Vagina (tissue), 2 donors: ENCODE measurements around the gene SKA2. TPM values are rescaled to one million over a fixed set of nuclear protein-coding genes. Genes with fewer than 3 reads are reported as not detected.
A peak's percentile ranks its signal among the peaks of the same experiment; 100 is the strongest.

Experiments used
- DNase-seq, 2 donors: peaks; one replicate each; pipeline ENCODE4 v3.0.0-alpha.2; 2017; ENCODE audit errors: extremely low spot score in 2 of 2
- H3K27ac ChIP-seq: fragments of 200-600 bp; sonication (generic); one replicate; pipeline ENCODE4 v1.5.1; 2019
- H3K27me3 ChIP-seq: fragments of 200-600 bp; sonication (generic); one replicate; pipeline ENCODE4 v1.5.1; 2019
- H3K36me3 ChIP-seq, 2 donors: fragments of 200-600 bp; sonication (generic); one replicate each; pipeline ENCODE4 v1.5.1; 2017 to 2019
- H3K4me1 ChIP-seq: fragments of 200-600 bp; sonication (generic); one replicate; pipeline ENCODE4 v1.5.1; 2019
- H3K4me3 ChIP-seq, 2 donors: fragments of 200-600 bp; sonication (generic); 1 replicate in 1 of 2; 2 replicates in 1 of 2; pipeline ENCODE4 v1.5.1; 2016 to 2019
- H3K9me3 ChIP-seq: fragments of 200-600 bp; sonication (generic); one replicate; pipeline ENCODE4 v1.5.1; 2019
- POLR2A ChIP-seq, 2 donors: fragments of 450-650 bp; IDR thresholded peaks; one replicate each; pipeline ENCODE4 v1.6.1; 2017; ENCODE audit warnings: antibody characterized with exemption in 2 of 2, mild to moderate bottlenecking in 2 of 2, moderate library complexity in 2 of 2
- POLR2AphosphoS5 ChIP-seq, 2 donors: sonication (generic); formaldehyde crosslinking; IDR thresholded peaks; one replicate each; pipeline ENCODE4 v1.9.0; 2017; ENCODE audit warnings: antibody characterized with exemption in 2 of 2, mild to moderate bottlenecking in 2 of 2, low read depth in 1 of 2; ENCODE audit not compliant: insufficient read depth in 1 of 2
- intact Hi-C: fragments of 100-400 bp; cut with DNase I; formaldehyde crosslinking; loops from one replicate; pipeline ENCODE4 v1.15.1; 2023
- total RNA-seq: library from RNA; depleted of rRNA; stranded (reverse); fragments of >200 nt; gene quantifications from one replicate; pipeline ENCODE4 v1.2.3, GENCODE V29; 2016
- TF ChIP-seq, protein P1 (sequence below), 3 experiments: fragments of 450-650 bp in 2 of 3; fragments of 200-600 bp in 1 of 3; sonication (generic) in 1 of 3; IDR thresholded peaks; one replicate each; pipeline ENCODE4 v1.5.1; 2017 to 2019; ENCODE audit warnings: antibody characterized with exemption in 3 of 3, mild to moderate bottlenecking in 2 of 3, moderate library complexity in 2 of 3

SKA2 gene
- total RNA-seq, 1 donor from 2014 or later: 143 TPM

DNA sequence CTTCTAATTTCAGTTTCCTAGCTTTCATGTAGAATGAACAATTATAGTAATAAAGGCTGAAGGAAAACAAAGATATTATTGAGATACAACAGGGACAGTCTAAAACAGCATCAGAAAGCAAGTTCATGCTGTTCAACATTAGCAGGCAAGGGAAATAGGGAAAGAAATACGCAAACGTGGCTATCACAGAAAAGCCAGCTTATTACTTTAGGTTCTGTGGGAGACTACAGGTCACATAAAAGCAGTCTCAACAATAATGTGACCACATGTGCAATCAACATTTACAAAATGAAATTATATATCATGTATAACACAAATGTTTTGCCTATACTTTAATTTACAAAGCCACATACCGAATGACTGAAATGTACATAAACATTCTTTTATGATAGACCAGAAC lies 43.4 kb downstream of the SKA2 start:
- TF ChIP-seq POLR2AphosphoS5 (IDR thresholded peaks at IDR 0.05; ENCODE audit: insufficient read depth in 1 of 2, low read depth in 1 of 2) (no peak), POLR2A (IDR thresholded peaks at IDR 0.05) (no peak)
- TF ChIP-seq, protein P1, sequence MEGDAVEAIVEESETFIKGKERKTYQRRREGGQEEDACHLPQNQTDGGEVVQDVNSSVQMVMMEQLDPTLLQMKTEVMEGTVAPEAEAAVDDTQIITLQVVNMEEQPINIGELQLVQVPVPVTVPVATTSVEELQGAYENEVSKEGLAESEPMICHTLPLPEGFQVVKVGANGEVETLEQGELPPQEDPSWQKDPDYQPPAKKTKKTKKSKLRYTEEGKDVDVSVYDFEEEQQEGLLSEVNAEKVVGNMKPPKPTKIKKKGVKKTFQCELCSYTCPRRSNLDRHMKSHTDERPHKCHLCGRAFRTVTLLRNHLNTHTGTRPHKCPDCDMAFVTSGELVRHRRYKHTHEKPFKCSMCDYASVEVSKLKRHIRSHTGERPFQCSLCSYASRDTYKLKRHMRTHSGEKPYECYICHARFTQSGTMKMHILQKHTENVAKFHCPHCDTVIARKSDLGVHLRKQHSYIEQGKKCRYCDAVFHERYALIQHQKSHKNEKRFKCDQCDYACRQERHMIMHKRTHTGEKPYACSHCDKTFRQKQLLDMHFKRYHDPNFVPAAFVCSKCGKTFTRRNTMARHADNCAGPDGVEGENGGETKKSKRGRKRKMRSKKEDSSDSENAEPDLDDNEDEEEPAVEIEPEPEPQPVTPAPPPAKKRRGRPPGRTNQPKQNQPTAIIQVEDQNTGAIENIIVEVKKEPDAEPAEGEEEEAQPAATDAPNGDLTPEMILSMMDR (IDR thresholded peaks at IDR 0.05): no peak
- intact Hi-C loops: no loop called here

DNA sequence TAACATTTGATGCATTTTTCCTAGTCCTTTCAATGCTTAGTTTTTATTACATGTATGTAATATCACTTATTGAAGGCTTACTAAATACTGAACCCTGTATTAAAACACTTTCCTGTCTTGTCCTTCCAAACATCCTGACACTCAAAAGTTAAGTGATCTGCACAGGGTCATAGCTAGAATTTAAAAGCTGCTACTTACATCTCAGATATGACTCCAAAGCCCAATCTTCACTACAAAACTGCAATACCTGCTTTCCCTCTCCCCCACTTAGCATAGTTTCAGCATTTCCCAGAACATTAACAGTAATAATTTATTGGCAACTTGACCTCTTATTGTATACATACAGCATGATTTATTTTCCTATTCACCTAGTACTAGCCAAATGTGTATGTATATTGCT lies 44.0 kb downstream of the SKA2 start:
- TF ChIP-seq POLR2AphosphoS5 (IDR thresholded peaks at IDR 0.05; ENCODE audit: insufficient read depth in 1 of 2, low read depth in 1 of 2) (no peak), POLR2A (IDR thresholded peaks at IDR 0.05) (no peak)
- TF ChIP-seq, protein P1 (IDR thresholded peaks at IDR 0.05): no peak
- Histone ChIP-seq H3K36me3 (no peaks in the 10 kb centered on the region), H3K4me3 (no peak overlapping the region), H3K4me1 (peaks cover 21% of the 10 kb centered on the region), H3K9me3 (no peaks in the 10 kb centered on the region), H3K27me3 (no peaks in the 10 kb centered on the region), H3K27ac (no peak overlapping the region)
- DNase-seq: no peak
- intact Hi-C loops: no loop called here

More for the DNA sequence above, 43.4 kb downstream of the SKA2 start:
- Histone ChIP-seq H3K27ac (no peak overlapping the region), H3K9me3 (no peaks in the 10 kb centered on the region), H3K27me3 (no peaks in the 10 kb centered on the region), H3K4me1 (peaks cover 21% of the 10 kb centered on the region), H3K4me3 (no peak overlapping the region), H3K36me3 (no peaks in the 10 kb centered on the region)
- DNase-seq: no peak

DNA sequence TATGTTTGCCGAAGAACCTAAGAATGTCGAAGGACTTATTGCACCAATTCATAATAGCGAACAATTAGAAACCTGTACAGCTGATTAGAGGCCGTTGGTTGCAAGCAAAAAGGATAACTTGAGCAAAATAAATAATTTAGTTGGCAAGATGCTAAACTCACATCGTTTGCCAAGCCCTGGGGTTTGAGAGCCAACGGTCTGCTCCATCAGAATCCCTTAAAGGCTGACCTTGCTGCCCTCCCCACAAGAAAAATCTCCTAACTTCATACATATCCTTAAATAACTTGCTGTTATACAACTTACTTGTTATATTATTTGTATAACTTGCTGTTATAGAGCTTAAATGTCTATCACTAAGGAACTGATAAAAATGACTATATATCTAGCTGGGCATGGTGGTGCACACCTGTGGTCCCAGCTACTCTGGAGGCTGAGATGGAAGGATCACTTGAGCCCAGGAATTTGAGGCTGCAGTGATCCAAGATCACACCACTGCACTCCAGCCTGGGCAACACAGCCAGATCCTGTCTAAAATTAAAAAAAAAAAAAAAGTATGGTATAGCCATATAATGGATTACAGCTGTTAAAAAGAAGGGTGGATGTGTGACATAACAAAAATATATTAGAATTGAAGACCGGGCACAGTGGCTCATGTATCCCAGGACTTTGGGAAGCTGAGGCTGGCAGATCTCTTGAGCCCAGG lies 46.4 kb downstream of the SKA2 start:
- intact Hi-C loops: no loop called here
- Histone ChIP-seq H3K27me3 (no peaks in the 10 kb centered on the region), H3K9me3 (no peaks in the 10 kb centered on the region), H3K36me3 (no peaks in the 10 kb centered on the region), H3K27ac (no peak overlapping the region), H3K4me3 (no peak overlapping the region), H3K4me1 (peaks cover 41% of the 10 kb centered on the region)
- no peak for TF ChIP-seq POLR2AphosphoS5 (IDR thresholded peaks at IDR 0.05; ENCODE audit: insufficient read depth in 1 of 2, low read depth in 1 of 2)
- no peak for DNase-seq

DNA sequence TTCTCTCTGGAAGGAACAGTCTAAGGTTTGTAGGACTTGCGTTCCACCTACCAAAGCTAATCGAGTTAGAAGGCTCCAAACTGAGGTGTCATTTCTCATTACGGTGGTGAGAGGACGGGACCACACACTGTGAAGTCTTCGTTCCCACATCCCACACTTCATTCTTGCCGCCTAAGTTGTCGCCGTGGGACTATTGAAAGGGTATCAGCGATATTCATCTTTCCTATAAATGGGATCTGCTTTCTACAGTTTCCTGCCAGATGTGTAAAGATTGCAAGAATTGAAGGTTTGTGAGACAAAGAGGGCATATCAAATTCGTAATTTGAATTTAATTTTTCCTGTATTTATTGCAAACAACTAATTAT lies 47.7 kb downstream of the SKA2 start:
- Histone ChIP-seq H3K36me3 (no peaks in the 10 kb centered on the region), H3K27ac (peak overlapping the region; percentile 85), H3K4me3 (peak overlapping the region; percentile 74 to 76), H3K4me1 (peaks cover 41% of the 10 kb centered on the region), H3K27me3 (no peaks in the 10 kb centered on the region), H3K9me3 (no peaks in the 10 kb centered on the region)
- no peak for DNase-seq
- TF ChIP-seq, protein P1 (IDR thresholded peaks at IDR 0.05): no peak
- no peak for TF ChIP-seq POLR2AphosphoS5 (IDR thresholded peaks at IDR 0.05; ENCODE audit: insufficient read depth in 1 of 2, low read depth in 1 of 2)
- no peak for TF ChIP-seq POLR2A (IDR thresholded peaks at IDR 0.05)
- intact Hi-C loops: no loop called here

DNA sequence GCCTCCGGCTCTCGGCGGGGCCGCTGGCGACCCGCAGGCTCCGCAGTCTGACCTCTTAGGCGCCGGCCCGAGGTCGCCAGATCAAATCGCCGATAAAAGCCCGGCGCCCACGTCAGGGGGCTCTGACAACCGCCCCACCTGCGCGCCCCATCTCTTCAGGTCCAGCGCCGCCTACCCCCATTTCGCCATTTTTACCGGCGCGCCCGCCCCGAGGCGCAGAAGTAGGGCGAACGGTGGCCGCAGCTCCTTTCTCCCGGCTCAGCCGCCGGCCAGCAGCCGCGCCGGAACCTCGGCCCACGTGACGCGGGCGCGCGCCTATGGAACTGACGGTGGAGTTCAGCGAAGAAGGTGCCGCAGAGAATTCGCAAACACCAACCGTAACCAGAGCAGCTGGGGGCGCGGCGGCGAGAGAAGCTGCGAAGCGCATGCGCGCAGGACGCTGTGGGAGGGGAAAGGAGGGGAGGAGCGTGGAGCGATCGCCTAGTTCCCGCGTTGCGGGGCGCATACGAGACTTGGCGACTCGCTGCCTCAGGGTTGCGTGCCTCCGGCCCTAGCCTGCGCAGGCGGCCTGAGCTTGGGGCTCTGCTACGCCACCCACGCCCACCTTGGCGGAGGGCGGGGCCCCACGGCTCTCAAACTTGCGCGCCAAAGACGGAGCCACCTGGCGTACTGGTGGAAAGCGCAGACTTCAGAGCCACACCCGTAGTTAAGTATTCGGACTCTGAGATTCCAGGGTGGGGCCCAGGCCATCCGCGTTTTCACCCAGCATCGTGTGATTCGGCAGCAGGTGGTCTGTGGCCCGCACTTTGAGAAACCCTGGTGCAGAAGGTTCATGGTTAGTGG lies 48.3 kb downstream of the SKA2 start, which contains the start of gene TRIM37:
TRIM37 (minus strand) TSS at position 418 of the 843 bp plus-strand sequence. CDS start 419 bp downstream, outside the sequence.
- H3K9me3 ChIP-seq: no peaks in the 10 kb centered on the region
- peak; percentile 97 to 98 for DNase-seq
- peaks cover 41% of the 10 kb centered on the region for H3K4me1 ChIP-seq
- peak within 1 kb of the TSS; percentile 74 to 76 for H3K4me3 ChIP-seq
- no peaks in the 10 kb centered on the region for H3K36me3 ChIP-seq
- H3K27me3 ChIP-seq: no peaks in the 10 kb centered on the region
- H3K27ac ChIP-seq: peak within 1 kb of the TSS; percentile 85
- TF ChIP-seq POLR2AphosphoS5 (IDR thresholded peaks at IDR 0.05; ENCODE audit: insufficient read depth in 1 of 2, low read depth in 1 of 2): peak; percentile 91 to 93
- TF ChIP-seq POLR2A (IDR thresholded peaks at IDR 0.05): peak in 1 of 2 donors; percentile 29
- TF ChIP-seq, protein P1 (IDR thresholded peaks at IDR 0.05): no peak
- intact Hi-C loops: no loop called here
